Right lobe of liver (tissue), 6 donors: ENCODE results near the gene DBH. TPM values are rescaled to one million over a fixed set of nuclear protein-coding genes. Genes with fewer than 3 reads are reported as not detected.
A peak's percentile ranks its signal among the peaks of the same experiment; 100 is the strongest.
"Not testable (repeated sequence)": the region's sequence is repeated elsewhere in the genome, so short reads cannot be mapped to it uniquely, and the experiment has no call there.

ENCODE experiments used
- ATAC-seq, 4 donors: fragments of 200-7000 bp; cut with Tn5 transposase; one replicate each; pipeline ENCODE4 v1.9.1; 2020; ENCODE audit warnings: mild to moderate bottlenecking in 4 of 4, moderate library complexity in 4 of 4
- DNase-seq, 3 donors: peaks; one replicate each; pipeline ENCODE4 v3.0.0-alpha.2; 2020
- H3K27ac ChIP-seq, 3 donors: fragments of 200-600 bp; one replicate each; pipeline ENCODE4 v1.8.0; 2022
- H3K27me3 ChIP-seq, 2 donors: fragments of 200-600 bp; one replicate each; pipeline ENCODE4 v1.8.0; 2022
- H3K36me3 ChIP-seq, 4 donors: fragments of 200-600 bp; sonication (generic) in 1 of 4; one replicate each; pipeline versions ENCODE4 v1.5.1 to v1.8.0; 2017 to 2022; ENCODE audit warnings: control low read depth in 1 of 4
- H3K4me1 ChIP-seq, 4 donors: fragments of 200-600 bp; sonication (generic) in 1 of 4; one replicate each; pipeline versions ENCODE4 v1.5.1 to v1.8.0; 2017 to 2022; ENCODE audit warnings: control low read depth in 1 of 4
- H3K4me3 ChIP-seq, 3 donors: fragments of 200-600 bp; one replicate each; pipeline ENCODE4 v1.8.0; 2022
- H3K9me3 ChIP-seq, 4 donors: fragments of 200-600 bp; sonication (generic) in 1 of 4; one replicate each; pipeline versions ENCODE4 v1.5.1 to v1.8.0; 2017 to 2022; ENCODE audit warnings: control low read depth in 1 of 4
- CTCF ChIP-seq, 4 donors: fragments of 200-600 bp in 3 of 4; fragments of 450-650 bp in 1 of 4; IDR thresholded peaks; one replicate each; pipeline versions ENCODE4 v1.5.1 to v1.8.0; 2016 to 2022; ENCODE audit warnings: antibody characterized with exemption in 4 of 4, mild to moderate bottlenecking in 2 of 4
- POLR2A ChIP-seq: fragments of 450-650 bp; IDR thresholded peaks from one replicate; pipeline ENCODE4 v1.6.1; 2017; ENCODE audit warnings: antibody characterized with exemption, mild to moderate bottlenecking
- WGBS: methylation state at CpG from one replicate; pipeline ENCODE4 v1.1.6; 2018; ENCODE audit warnings: low coverage, low lambda C conversion rate; ENCODE audit not compliant: insufficient coverage; ENCODE audit errors: missing lambda C conversion rate; 5-methylcytosine and 5-hydroxymethylcytosine counted together
- intact Hi-C, 2 donors: fragments of 100-400 bp; cut with DNase I; formaldehyde crosslinking; loops; one replicate each; pipeline versions ENCODE4 v1.11.2 to v1.14.1; 2022
- total RNA-seq, 6 experiments: library from RNA; depleted of rRNA in 2 of 6; stranded (reverse); fragments of >200 nt in 2 of 6; fragmentation: NEBNext Ultra II Directional in 3 of 6; extraction: Animal tissue kit (Norgen Biotek cat#: 25700) in 3 of 6; gene quantifications; one replicate each; pipeline versions ENCODE4 v1.1.0 to v1.2.4, GENCODE V29; 2016 to 2023
- donor health status: DM: no; HTN: yes; CAD: no.
- donor health status: DM: no; HTN: no; CAD: no.
- donor health status: DM: no; HTN: no; CAD: no.
- donor health status: DM: no; HTN: yes; CAD: no.
- donor health status: DM: no; HTN: yes; CAD: no.

Gene DBH
- total RNA-seq, 6 experiments from 2014 or later, result 1.2 to 12.9 (median 5.7) TPM

GRCh38 chr9:133618726-133619125, 17.4 kb upstream of the DBH start:
- DNase-seq, result peak in 1 of 3 donors; percentile 34
- Histone ChIP-seq H3K36me3 (no peaks in the 10 kb centered on the region), H3K27ac (no peak overlapping the region), H3K27me3 (no peaks in the 10 kb centered on the region), H3K4me3 (no peak overlapping the region), H3K9me3 (no peaks in the 10 kb centered on the region), H3K4me1 (no peaks in the 10 kb centered on the region)
- WGBS, result 37% methylated on average over 4 of the region's 10 CpGs
- TF ChIP-seq POLR2A, result no peak
- TF ChIP-seq CTCF (IDR thresholded peaks at IDR 0.05), result no peak
- intact Hi-C loops, result no loop called here
- ATAC-seq, result no peak

- ATAC-seq (peak in 3 of 4 donors; percentile 17 to 47 (median 36)), DNase-seq (peak in 1 of 3 donors; percentile 21)
- WGBS, result 23% methylated on average over 8 of the region's 8 CpGs
- Histone ChIP-seq H3K4me3 (no peak overlapping the region), H3K27me3 (no peaks in the 10 kb centered on the region), H3K27ac (no peak overlapping the region), H3K4me1 (no peaks in the 10 kb centered on the region), H3K9me3 (no peaks in the 10 kb centered on the region), H3K36me3 (no peaks in the 10 kb centered on the region)
- intact Hi-C loops, result no loop called here
- TF ChIP-seq CTCF (IDR thresholded peaks at IDR 0.05), result no peak
- TF ChIP-seq POLR2A, result no peak
These were observed 16.4 kb upstream of the DBH start for GRCh38 chr9:133619791-133620190.

GRCh38 chr9:133621725-133622267, 14.4 kb upstream of the DBH start:
- Histone ChIP-seq H3K4me3 (no peak overlapping the region), H3K27me3 (no peaks in the 10 kb centered on the region), H3K4me1 (no peaks in the 10 kb centered on the region), H3K36me3 (no peaks in the 10 kb centered on the region), H3K9me3 (no peaks in the 10 kb centered on the region), H3K27ac (no peak overlapping the region)
- TF ChIP-seq CTCF (IDR thresholded peaks at IDR 0.05) (no peak), POLR2A (no peak)
- WGBS, result 57% methylated on average over 11 of the region's 11 CpGs
- DNase-seq, result no peak
- intact Hi-C loops, result no loop called here
- no peak for ATAC-seq

- Histone ChIP-seq H3K27ac (no peak overlapping the region), H3K4me3 (no peak overlapping the region), H3K27me3 (no peaks in the 10 kb centered on the region), H3K36me3 (no peaks in the 10 kb centered on the region), H3K9me3 (no peaks in the 10 kb centered on the region), H3K4me1 (no peaks in the 10 kb centered on the region)
- intact Hi-C loops, result no loop called here
- ATAC-seq, result no peak
- DNase-seq, result no peak
- TF ChIP-seq POLR2A, result no peak
- TF ChIP-seq CTCF (IDR thresholded peaks at IDR 0.05), result no peak
- 20% methylated on average over 3 of the region's 5 CpGs for WGBS
These were observed 13.6 kb upstream of the DBH start for GRCh38 chr9:133622555-133622954.

- intact Hi-C loops, H3K27ac ChIP-seq, H3K4me1 ChIP-seq, H3K27me3 ChIP-seq, H3K36me3 ChIP-seq, H3K4me3 ChIP-seq, H3K9me3 ChIP-seq, DNase-seq, ATAC-seq: not testable (repeated sequence)
These were observed 10.2 kb upstream of the DBH start for GRCh38 chr9:133626008-133626407.
